HEK293 (cell line): ENCODE measurements around the gene DPY19L1.

ENCODE experiments used
- GLI4 ChIP-seq: fragments of 450-650 bp; formaldehyde crosslinking; IDR thresholded peaks from 2 replicates; pipeline ENCODE4 v1.5.1; 2016; ENCODE audit warnings: missing biosample characterization, missing genetic modification characterization
- TCF7L2 ChIP-seq: IDR thresholded peaks from 2 replicates; pipeline ENCODE4 v1.6.1; 2011; ENCODE audit warnings: low read depth, mild to moderate bottlenecking, inconsistent platforms, low read length, moderate library complexity, borderline replicate concordance
- TRIM28 ChIP-seq: IDR thresholded peaks from 2 replicates; pipeline ENCODE4 v1.6.1; 2011; ENCODE audit warnings: low read length, control low read depth, borderline replicate concordance
- YY1 ChIP-seq: fragments of 450-650 bp; formaldehyde crosslinking; IDR thresholded peaks from 2 replicates; pipeline ENCODE4 v1.5.1; 2018; ENCODE audit warnings: missing biosample characterization, missing genetic modification characterization
- ZNF266 ChIP-seq: fragments of 450-650 bp; formaldehyde crosslinking; IDR thresholded peaks from 2 replicates; pipeline ENCODE4 v1.5.1; 2016; ENCODE audit warnings: missing biosample characterization, missing genetic modification characterization, low read depth
- ZNF302 ChIP-seq: fragments of 450-650 bp; formaldehyde crosslinking; IDR thresholded peaks from 2 replicates; pipeline ENCODE4 v1.5.1; 2016; ENCODE audit warnings: missing biosample characterization, missing genetic modification characterization, low read depth
- ZNF311 ChIP-seq: fragments of 450-650 bp; formaldehyde crosslinking; IDR thresholded peaks from 2 replicates; pipeline ENCODE4 v1.5.1; 2017; ENCODE audit warnings: missing biosample characterization, missing genetic modification characterization, borderline replicate concordance
- ZNF48 ChIP-seq: fragments of 450-650 bp; formaldehyde crosslinking; IDR thresholded peaks from 2 replicates; pipeline ENCODE4 v1.5.1; 2016; ENCODE audit warnings: missing biosample characterization, missing genetic modification characterization
- ZNF670 ChIP-seq: fragments of 450-650 bp; formaldehyde crosslinking; IDR thresholded peaks from 2 replicates; pipeline ENCODE4 v1.5.1; 2016; ENCODE audit warnings: missing biosample characterization, missing genetic modification characterization, low read depth
- ZNF777 ChIP-seq: fragments of 450-650 bp; formaldehyde crosslinking; IDR thresholded peaks from 2 replicates; pipeline ENCODE4 v1.5.1; 2017; ENCODE audit warnings: missing biosample characterization, missing genetic modification characterization, borderline replicate concordance
- ZNF792 ChIP-seq: fragments of 450-650 bp; formaldehyde crosslinking; IDR thresholded peaks from 2 replicates; pipeline ENCODE4 v1.5.1; 2016; ENCODE audit warnings: missing biosample characterization, missing genetic modification characterization
- TF ChIP-seq, protein P1 (sequence below): fragments of 450-650 bp; formaldehyde crosslinking; IDR thresholded peaks from 2 replicates; pipeline ENCODE4 v1.5.1; 2016; ENCODE audit warnings: missing biosample characterization, missing genetic modification characterization
- TF ChIP-seq, protein P2 (sequence below): fragments of 450-650 bp; formaldehyde crosslinking; IDR thresholded peaks from 2 replicates; pipeline ENCODE4 v1.5.1; 2016; ENCODE audit warnings: missing biosample characterization, missing genetic modification characterization, low read depth
- TF ChIP-seq, protein P3 (sequence below): fragments of 450-650 bp; formaldehyde crosslinking; IDR thresholded peaks from 2 replicates; pipeline ENCODE4 v1.5.1; 2017; ENCODE audit warnings: missing biosample characterization, missing genetic modification characterization

DNA sequence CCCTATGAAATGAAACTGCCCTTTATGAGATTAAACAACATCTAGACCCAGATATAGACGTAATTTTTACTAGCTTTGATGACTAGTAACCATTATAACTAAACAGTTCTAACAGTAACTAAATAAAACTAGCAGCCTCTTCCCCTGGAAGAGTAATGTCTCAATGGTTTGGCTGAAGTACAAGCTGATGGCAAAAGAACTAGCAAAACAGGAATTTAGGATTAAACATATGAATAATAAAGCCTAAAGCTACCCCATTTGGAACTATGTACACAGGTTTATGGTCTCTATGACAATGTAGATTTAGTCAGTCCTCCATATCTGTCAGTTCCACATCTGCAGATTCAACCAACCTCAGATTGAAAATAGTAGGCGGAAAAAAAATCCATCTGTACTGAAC, 6.4 kb downstream of the DPY19L1 start:
- TF ChIP-seq TCF7L2 (no peak), ZNF777 (tag by site-specific recombination) (no peak), ZNF266 (no peak), ZNF792 (tag by site-specific recombination) (no peak), ZNF311 (tag by site-specific recombination) (no peak), YY1 (tag by site-specific recombination) (no peak), ZNF48 (no peak), TRIM28 (no peak), ZNF302 (no peak), GLI4 (tag by site-specific recombination) (no peak), ZNF670 (tag by site-specific recombination) (no peak)
- TF ChIP-seq, protein P1, sequence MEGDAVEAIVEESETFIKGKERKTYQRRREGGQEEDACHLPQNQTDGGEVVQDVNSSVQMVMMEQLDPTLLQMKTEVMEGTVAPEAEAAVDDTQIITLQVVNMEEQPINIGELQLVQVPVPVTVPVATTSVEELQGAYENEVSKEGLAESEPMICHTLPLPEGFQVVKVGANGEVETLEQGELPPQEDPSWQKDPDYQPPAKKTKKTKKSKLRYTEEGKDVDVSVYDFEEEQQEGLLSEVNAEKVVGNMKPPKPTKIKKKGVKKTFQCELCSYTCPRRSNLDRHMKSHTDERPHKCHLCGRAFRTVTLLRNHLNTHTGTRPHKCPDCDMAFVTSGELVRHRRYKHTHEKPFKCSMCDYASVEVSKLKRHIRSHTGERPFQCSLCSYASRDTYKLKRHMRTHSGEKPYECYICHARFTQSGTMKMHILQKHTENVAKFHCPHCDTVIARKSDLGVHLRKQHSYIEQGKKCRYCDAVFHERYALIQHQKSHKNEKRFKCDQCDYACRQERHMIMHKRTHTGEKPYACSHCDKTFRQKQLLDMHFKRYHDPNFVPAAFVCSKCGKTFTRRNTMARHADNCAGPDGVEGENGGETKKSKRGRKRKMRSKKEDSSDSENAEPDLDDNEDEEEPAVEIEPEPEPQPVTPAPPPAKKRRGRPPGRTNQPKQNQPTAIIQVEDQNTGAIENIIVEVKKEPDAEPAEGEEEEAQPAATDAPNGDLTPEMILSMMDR (tag by site-specific recombination): no peak
- TF ChIP-seq, protein P2, sequence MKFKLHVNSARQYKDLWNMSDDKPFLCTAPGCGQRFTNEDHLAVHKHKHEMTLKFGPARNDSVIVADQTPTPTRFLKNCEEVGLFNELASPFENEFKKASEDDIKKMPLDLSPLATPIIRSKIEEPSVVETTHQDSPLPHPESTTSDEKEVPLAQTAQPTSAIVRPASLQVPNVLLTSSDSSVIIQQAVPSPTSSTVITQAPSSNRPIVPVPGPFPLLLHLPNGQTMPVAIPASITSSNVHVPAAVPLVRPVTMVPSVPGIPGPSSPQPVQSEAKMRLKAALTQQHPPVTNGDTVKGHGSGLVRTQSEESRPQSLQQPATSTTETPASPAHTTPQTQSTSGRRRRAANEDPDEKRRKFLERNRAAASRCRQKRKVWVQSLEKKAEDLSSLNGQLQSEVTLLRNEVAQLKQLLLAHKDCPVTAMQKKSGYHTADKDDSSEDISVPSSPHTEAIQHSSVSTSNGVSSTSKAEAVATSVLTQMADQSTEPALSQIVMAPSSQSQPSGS: no peak
- TF ChIP-seq, protein P3, sequence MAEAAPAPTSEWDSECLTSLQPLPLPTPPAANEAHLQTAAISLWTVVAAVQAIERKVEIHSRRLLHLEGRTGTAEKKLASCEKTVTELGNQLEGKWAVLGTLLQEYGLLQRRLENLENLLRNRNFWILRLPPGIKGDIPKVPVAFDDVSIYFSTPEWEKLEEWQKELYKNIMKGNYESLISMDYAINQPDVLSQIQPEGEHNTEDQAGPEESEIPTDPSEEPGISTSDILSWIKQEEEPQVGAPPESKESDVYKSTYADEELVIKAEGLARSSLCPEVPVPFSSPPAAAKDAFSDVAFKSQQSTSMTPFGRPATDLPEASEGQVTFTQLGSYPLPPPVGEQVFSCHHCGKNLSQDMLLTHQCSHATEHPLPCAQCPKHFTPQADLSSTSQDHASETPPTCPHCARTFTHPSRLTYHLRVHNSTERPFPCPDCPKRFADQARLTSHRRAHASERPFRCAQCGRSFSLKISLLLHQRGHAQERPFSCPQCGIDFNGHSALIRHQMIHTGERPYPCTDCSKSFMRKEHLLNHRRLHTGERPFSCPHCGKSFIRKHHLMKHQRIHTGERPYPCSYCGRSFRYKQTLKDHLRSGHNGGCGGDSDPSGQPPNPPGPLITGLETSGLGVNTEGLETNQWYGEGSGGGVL (tag by site-specific recombination): no peak
